GM18508 (cell line): Measurements from ENCODE around the gene GOLGA8T.
"Not testable (repeated sequence)": the region's sequence is repeated elsewhere in the genome, so short reads cannot be mapped to it uniquely, and the experiment has no call there.

Source experiments
- ATAC-seq: cut with Tn5 transposase; IDR thresholded peaks from one replicate; pipeline ENCODE4 v1.9.1; 2021; ENCODE audit warnings: moderate number of reproducible peaks; ENCODE audit not compliant: insufficient read depth, unreplicated experiment

The GOLGA8T gene

GRCh38 chr15:30191143-30191542, 56.3 kb downstream of the GOLGA8T start:
- not testable (repeated sequence) for ATAC-seq

- ATAC-seq: not testable (repeated sequence)
Measured at GRCh38 chr15:30191639-30192038, 56.8 kb downstream of the GOLGA8T start.

DNA sequence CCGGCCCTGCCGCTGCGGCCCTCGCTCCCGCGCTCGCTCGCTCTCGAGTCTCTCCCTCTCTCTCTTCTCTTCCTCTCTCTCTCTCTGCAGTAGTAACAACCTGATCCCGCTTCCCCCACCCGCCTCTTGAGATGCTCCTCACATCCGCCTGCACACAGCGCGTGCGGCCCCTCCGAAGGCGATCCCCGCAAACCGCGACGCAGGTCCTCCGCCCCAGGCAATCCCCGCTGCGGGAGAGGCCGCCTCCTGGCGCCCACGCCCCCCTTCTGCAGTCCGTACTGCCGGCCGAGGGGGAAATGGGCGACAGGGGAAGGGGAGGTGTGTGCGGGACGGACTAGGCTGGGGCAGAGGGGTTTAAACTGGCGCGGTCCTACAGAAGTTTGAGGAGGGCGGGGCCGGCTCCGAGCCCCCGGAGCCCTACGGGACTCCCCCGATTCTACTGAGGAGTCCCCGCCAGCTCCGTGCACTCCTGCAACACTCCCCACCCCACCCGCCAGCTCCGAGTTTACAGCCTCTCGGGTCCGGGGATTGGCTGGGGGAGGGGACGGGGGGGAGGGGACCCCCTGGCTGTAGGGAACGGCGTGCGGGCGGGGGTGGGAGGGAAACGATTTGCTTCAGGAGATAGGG, 57.4 kb downstream of the GOLGA8T start:
- ATAC-seq: not testable (repeated sequence)

DNA sequence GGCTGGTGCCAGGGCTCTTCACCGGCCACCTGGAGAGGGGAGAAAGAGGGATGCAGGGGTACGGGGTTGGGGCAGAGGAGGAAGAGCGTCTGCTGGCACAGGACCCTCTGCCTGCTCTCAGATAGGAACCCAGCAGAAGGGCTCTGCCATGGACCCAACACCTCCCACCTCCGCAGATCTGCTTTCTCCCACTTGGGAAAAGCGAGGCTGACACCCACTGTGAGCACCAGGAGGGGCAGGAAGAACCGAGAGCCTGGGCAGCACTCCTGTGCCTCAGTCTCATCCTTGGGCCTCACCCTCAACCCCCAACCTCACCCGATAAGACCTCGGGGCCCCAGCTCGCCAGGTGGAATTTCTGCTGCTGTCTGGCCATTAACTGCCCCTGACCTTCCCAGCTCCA, 58.0 kb downstream of the GOLGA8T start:
- ATAC-seq: not testable (repeated sequence)
